Trophoblast cell (in vitro differentiated cells and primary cell): ENCODE data around the gene REXO5.

Source experiments
- DNase-seq, 2 donors: peaks; one replicate each; pipeline ENCODE4 v3.0.0-alpha.2; 2016
- H2AFZ ChIP-seq: 2 replicates; pipeline ENCODE4 v1.6.1; 2013; ENCODE audit warnings: low read length, moderate library complexity, mild to moderate bottlenecking; ENCODE audit not compliant: insufficient read depth, poor library complexity
- H2AK5ac ChIP-seq: 2 replicates; pipeline ENCODE4 v1.6.1; 2013; ENCODE audit warnings: mild to moderate bottlenecking, low read length
- H2BK120ac ChIP-seq: 2 replicates; pipeline ENCODE4 v1.6.1; 2013; ENCODE audit warnings: low read length, mild to moderate bottlenecking, moderate library complexity; ENCODE audit not compliant: insufficient read depth, poor library complexity
- H2BK12ac ChIP-seq: 2 replicates; pipeline ENCODE4 v1.6.1; 2013; ENCODE audit warnings: mild to moderate bottlenecking, low read length, moderate library complexity
- H2BK5ac ChIP-seq: 2 replicates; pipeline ENCODE4 v1.6.1; 2013; ENCODE audit warnings: low read length, low read depth, moderate library complexity, mild to moderate bottlenecking; ENCODE audit not compliant: poor library complexity
- H3K14ac ChIP-seq: 2 replicates; pipeline ENCODE4 v1.6.1; 2013; ENCODE audit warnings: mild to moderate bottlenecking, low read length
- H3K18ac ChIP-seq: 2 replicates; pipeline ENCODE4 v1.6.1; 2013; ENCODE audit warnings: mild to moderate bottlenecking, low read length
- H3K23ac ChIP-seq: 2 replicates; pipeline ENCODE4 v1.6.1; 2013; ENCODE audit warnings: low read length
- H3K27ac ChIP-seq: 2 replicates; pipeline ENCODE4 v1.5.1; 2013; ENCODE audit warnings: low read depth, mild to moderate bottlenecking, inconsistent platforms, low read length, moderate library complexity
- H3K27me3 ChIP-seq: 2 replicates; pipeline ENCODE4 v1.6.1; 2013; ENCODE audit warnings: inconsistent platforms, mild to moderate bottlenecking, low read length, moderate library complexity; ENCODE audit not compliant: insufficient read depth
- H3K36me3 ChIP-seq, 2 experiments: 1 replicate in 1 of 2; 2 replicates in 1 of 2; pipeline ENCODE4 v1.6.1; 2013; ENCODE audit warnings: low read length in 2 of 2, mild to moderate bottlenecking in 2 of 2, moderate library complexity in 1 of 2; ENCODE audit not compliant: insufficient read depth in 2 of 2, control insufficient read depth in 1 of 2
- H3K4ac ChIP-seq: 2 replicates; pipeline ENCODE4 v1.6.1; 2013; ENCODE audit warnings: low read depth, mild to moderate bottlenecking, low read length, moderate library complexity
- H3K4me1 ChIP-seq, 2 experiments: 1 replicate in 1 of 2; 2 replicates in 1 of 2; pipeline ENCODE4 v1.6.1; 2013; ENCODE audit warnings: low read length in 2 of 2, mild to moderate bottlenecking in 2 of 2, moderate library complexity in 1 of 2; ENCODE audit not compliant: insufficient read depth in 2 of 2, control insufficient read depth in 1 of 2
- H3K4me2 ChIP-seq: 2 replicates; pipeline ENCODE4 v1.6.1; 2013; ENCODE audit warnings: inconsistent platforms, mild to moderate bottlenecking, low read length, moderate library complexity
- H3K4me3 ChIP-seq: 2 replicates; pipeline ENCODE4 v1.5.1; 2013; ENCODE audit warnings: mild to moderate bottlenecking, low read depth, low read length, inconsistent platforms
- H3K79me1 ChIP-seq: one replicate; pipeline ENCODE4 v1.6.1; 2013; ENCODE audit warnings: low read length
- H3K79me2 ChIP-seq: 2 replicates; pipeline ENCODE4 v1.6.1; 2013; ENCODE audit warnings: low read length, mild to moderate bottlenecking; ENCODE audit not compliant: control insufficient read depth, insufficient read depth, poor library complexity
- H3K9ac ChIP-seq: 2 replicates; pipeline ENCODE4 v1.6.1; 2013; ENCODE audit warnings: mild to moderate bottlenecking, low read length
- H3K9me3 ChIP-seq: 2 replicates; pipeline ENCODE4 v1.6.1; 2013; ENCODE audit warnings: low read depth, mild to moderate bottlenecking, control low read depth, inconsistent platforms, low read length; ENCODE audit not compliant: insufficient read depth
- H4K12ac ChIP-seq: 2 replicates; pipeline ENCODE4 v1.6.1; 2013; ENCODE audit warnings: low read depth, mild to moderate bottlenecking, low read length, moderate library complexity
- H4K8ac ChIP-seq: 2 replicates; pipeline ENCODE4 v1.6.1; 2013; ENCODE audit warnings: low read depth, mild to moderate bottlenecking, low read length, moderate library complexity
- H4K91ac ChIP-seq: one replicate; pipeline ENCODE4 v1.6.1; 2013; ENCODE audit warnings: low read depth, mild to moderate bottlenecking, low read length, moderate library complexity
- WGBS: extraction: QIAGEN DNeasy Blood & Tissue Kit; methylation state at CpG from one replicate; pipeline ENCODE4 v1.1.7; 2013; ENCODE audit warnings: missing lambda C conversion rate; ENCODE audit not compliant: insufficient read length, insufficient coverage; ENCODE audit errors: extremely low coverage; 5-methylcytosine and 5-hydroxymethylcytosine counted together

The REXO5 gene

GRCh38 chr16:20865420-20866131, 59.2 kb downstream of the REXO5 start:
- Histone ChIP-seq H3K27me3 (no peaks in the 10 kb centered on the region), H3K79me2 (peaks cover 4% of the 10 kb centered on the region), H3K4me3 (no peak overlapping the region)

GRCh38 chr16:20866145-20866772, 59.9 kb downstream of the REXO5 start:
- H2AFZ ChIP-seq: no peak overlapping the region
- no peak overlapping the region for H3K4ac ChIP-seq
- no peak overlapping the region for H3K23ac ChIP-seq
- peaks cover 8 to 9% of the 10 kb centered on the region in 2 experiments for H3K36me3 ChIP-seq
- H4K8ac ChIP-seq: no peak overlapping the region
- peaks cover 23 to 24% of the 10 kb centered on the region in 2 experiments for H3K4me1 ChIP-seq
- H3K27ac ChIP-seq: peak overlapping the region; percentile 6
- no peaks in the 10 kb centered on the region for H3K9me3 ChIP-seq
- H2BK5ac ChIP-seq: peak overlapping the region; percentile 64
- H4K12ac ChIP-seq: no peak overlapping the region
- peak overlapping the region; percentile 10 for H3K14ac ChIP-seq
- peaks cover 4% of the 10 kb centered on the region for H3K79me2 ChIP-seq
- WGBS: no CpG with 5 or more reads among the region's 6 CpGs
- H2BK12ac ChIP-seq: no peak overlapping the region
- DNase-seq: peak; percentile 24 to 25
- H3K79me1 ChIP-seq: peaks cover 7% of the 10 kb centered on the region
- H4K91ac ChIP-seq: peak overlapping the region; percentile 10
- peak overlapping the region; percentile 32 for H2AK5ac ChIP-seq
- peak overlapping the region; percentile 19 for H2BK120ac ChIP-seq
- no peak overlapping the region for H3K4me3 ChIP-seq
- no peak overlapping the region for H3K9ac ChIP-seq
- no peaks in the 10 kb centered on the region for H3K27me3 ChIP-seq
- no peak overlapping the region for H3K18ac ChIP-seq
- no peak overlapping the region for H3K4me2 ChIP-seq

More at GRCh38 chr16:20865420-20866131, 59.2 kb downstream of the REXO5 start:
- H3K4ac ChIP-seq: peak overlapping the region; percentile 31
- H3K36me3 ChIP-seq: peaks cover 8 to 9% of the 10 kb centered on the region in 2 experiments
- H4K91ac ChIP-seq: peak overlapping the region; percentile 79
- no peak overlapping the region for H3K14ac ChIP-seq
- no peak overlapping the region for H4K12ac ChIP-seq
- peak overlapping the region; percentile 6 for H3K27ac ChIP-seq
- no CpG with 5 or more reads among the region's 6 CpGs for WGBS
- H2BK12ac ChIP-seq: no peak overlapping the region
- H2AK5ac ChIP-seq: no peak overlapping the region
- peaks cover 7% of the 10 kb centered on the region for H3K79me1 ChIP-seq
- no peak overlapping the region for H2AFZ ChIP-seq
- peak overlapping the region; percentile 59 for H4K8ac ChIP-seq
- H3K4me1 ChIP-seq: peaks cover 18 to 20% of the 10 kb centered on the region in 2 experiments
- no peak overlapping the region for H3K23ac ChIP-seq
- H3K9me3 ChIP-seq: no peaks in the 10 kb centered on the region
- DNase-seq: peak in 1 of 2 donors; percentile 15
- H3K18ac ChIP-seq: no peak overlapping the region
- peak overlapping the region; percentile 37 for H2BK120ac ChIP-seq
- H2BK5ac ChIP-seq: peak overlapping the region; percentile 66
- no peak overlapping the region for H3K9ac ChIP-seq
- H3K4me2 ChIP-seq: no peak overlapping the region

- DNase-seq: no peak
- no peak overlapping the region for H4K12ac ChIP-seq
Measured at GRCh38 chr16:20866801-20867200, 60.5 kb downstream of the REXO5 start.

GRCh38 chr16:20867585-20867984, 61.3 kb downstream of the REXO5 start:
- no peak overlapping the region for H3K27ac ChIP-seq
- DNase-seq: no peak
- H3K9ac ChIP-seq: no peak overlapping the region
- H4K12ac ChIP-seq: no peak overlapping the region
- no peak overlapping the region for H3K4me2 ChIP-seq
- no peaks in the 10 kb centered on the region for H3K27me3 ChIP-seq
- H3K4me1 ChIP-seq: peaks cover 23 to 25% of the 10 kb centered on the region in 2 experiments
- no peak overlapping the region for H4K91ac ChIP-seq
- H2BK12ac ChIP-seq: no peak overlapping the region
- H2AFZ ChIP-seq: no peak overlapping the region
- no peak overlapping the region for H2BK120ac ChIP-seq
- no peak overlapping the region for H3K23ac ChIP-seq
- peaks cover 4% of the 10 kb centered on the region for H3K79me2 ChIP-seq
- no peaks in the 10 kb centered on the region for H3K9me3 ChIP-seq
- H3K36me3 ChIP-seq: peaks cover under 1% of the 10 kb centered on the region in 2 experiments
- H3K14ac ChIP-seq: no peak overlapping the region
- no peak overlapping the region for H3K4me3 ChIP-seq
- H3K18ac ChIP-seq: no peak overlapping the region
- no CpG with 5 or more reads among the region's 2 CpGs for WGBS
- H2AK5ac ChIP-seq: no peak overlapping the region
- H2BK5ac ChIP-seq: no peak overlapping the region
- peak overlapping the region; percentile 24 for H3K4ac ChIP-seq
- peaks cover 7% of the 10 kb centered on the region for H3K79me1 ChIP-seq
- H4K8ac ChIP-seq: no peak overlapping the region

More at GRCh38 chr16:20866801-20867200, 60.5 kb downstream of the REXO5 start:
- Histone ChIP-seq H2AFZ (no peak overlapping the region), H3K14ac (no peak overlapping the region), H4K91ac (no peak overlapping the region), H2BK120ac (no peak overlapping the region), H2BK5ac (no peak overlapping the region), H3K18ac (no peak overlapping the region), H3K36me3 (peaks cover 8 to 9% of the 10 kb centered on the region in 2 experiments), H3K9me3 (no peaks in the 10 kb centered on the region), H3K23ac (no peak overlapping the region), H3K9ac (no peak overlapping the region), H3K4me2 (no peak overlapping the region), H3K27ac (no peak overlapping the region), H3K79me2 (peaks cover 4% of the 10 kb centered on the region), H2BK12ac (no peak overlapping the region), H3K4me1 (peaks cover 23 to 25% of the 10 kb centered on the region in 2 experiments), H2AK5ac (no peak overlapping the region), H3K4ac (no peak overlapping the region), H3K27me3 (no peaks in the 10 kb centered on the region), H4K8ac (no peak overlapping the region), H3K4me3 (no peak overlapping the region), H3K79me1 (peaks cover 7% of the 10 kb centered on the region)
- no CpG with 5 or more reads among the region's 3 CpGs for WGBS
